GM12878 (cell line): ENCODE data around the gene SLC17A7. TPM values are rescaled to one million over a fixed set of nuclear protein-coding genes. Genes with fewer than 3 reads are reported as not detected.

Source experiments
- ATAC-seq: fragments of 200-7000 bp; cut with Tn5 transposase; 3 replicates; pipeline ENCODE4 v1.9.1; 2020; ENCODE audit warnings: mild to moderate bottlenecking, moderate library complexity
- BruUV-seq: library from RNA; stranded (reverse); fragments of 400-500 nt; replicated peaks from 2 replicates; lab custom pipeline; 2021; lab: Mats Ljungman, UMichigan
- CTCF ChIA-PET: fragments of 300-600 bp; sonication (Branson Sonifier 250); formaldehyde crosslinking; extraction: SDS; loops from one replicate; lab custom pipeline; 2021; ENCODE audit warnings: inconsistent platforms; lab: Yijun Ruan, JAX
- POLR2A ChIA-PET: fragments of 350-600 bp; formaldehyde crosslinking; extraction: SDS; loops from one replicate; lab custom pipeline; 2021; ENCODE audit warnings: inconsistent platforms; lab: Charles Lee
- RAD21 ChIA-PET: fragments of 300-600 bp; sonication (Branson Sonifier 250); formaldehyde crosslinking; loops from one replicate; lab custom pipeline; 2023; ENCODE audit warnings: antibody characterized with exemption; ENCODE audit not compliant: unreplicated experiment; lab: Charles Lee
- SMC1A ChIA-PET: fragments of 300-600 bp; sonication (Branson Sonifier 250); formaldehyde crosslinking; loops from one replicate; lab custom pipeline; 2023; ENCODE audit not compliant: unreplicated experiment, uncharacterized antibody; lab: Charles Lee
- DNase-seq: peaks from one replicate; pipeline ENCODE4 v3.0.0-alpha.2; 2011; ENCODE audit warnings: low read depth, low spot score
- FAIRE-seq: peaks from 3 replicates; lab custom pipeline; 2011; peaks lifted over from hg19 to GRCh38; lab: Jason Lieb, UNC
- H2AFZ ChIP-seq: 2 replicates; pipeline ENCODE4 v1.6.0; 2011; ENCODE audit warnings: low read depth, low read length, control low read depth; ENCODE audit not compliant: control insufficient read depth
- H3K27ac ChIP-seq: 2 replicates; pipeline ENCODE4 v1.5.1; 2011; ENCODE audit warnings: control low read depth; ENCODE audit not compliant: control insufficient read depth, insufficient read depth
- H3K27me3 ChIP-seq, 2 experiments: replicated peaks in 1 of 2; 2 replicates each; pipeline versions ENCODE4 v1.6.0 to v1.6.1; 2011; ENCODE audit warnings: low read length in 1 of 2; ENCODE audit not compliant: control insufficient read depth in 2 of 2, insufficient read depth in 2 of 2
- H3K36me3 ChIP-seq, 2 experiments: 2 replicates each; pipeline ENCODE4 v1.5.1; 2011; ENCODE audit warnings: low read length in 1 of 2; ENCODE audit not compliant: control insufficient read depth in 2 of 2, insufficient read depth in 2 of 2
- H3K4me1 ChIP-seq: 2 replicates; pipeline ENCODE4 v1.6.1; 2011; ENCODE audit warnings: mild to moderate bottlenecking, low read length, moderate library complexity, mixed read lengths; ENCODE audit not compliant: control insufficient read depth, insufficient read depth
- H3K4me2 ChIP-seq: 2 replicates; pipeline ENCODE4 v1.6.0; 2011; ENCODE audit warnings: control low read depth; ENCODE audit not compliant: control insufficient read depth, insufficient read depth
- H3K4me3 ChIP-seq: fragments of 200-600 bp; sonication (generic); 2 replicates; pipeline ENCODE4 v1.5.1; 2016
- H3K79me2 ChIP-seq: 2 replicates; pipeline ENCODE4 v1.6.0; 2011; ENCODE audit warnings: low read length; ENCODE audit not compliant: control insufficient read depth, insufficient read depth
- H3K9ac ChIP-seq: 2 replicates; pipeline ENCODE4 v1.8.0; 2011; ENCODE audit warnings: low read length, control low read depth, mixed read lengths; ENCODE audit not compliant: control insufficient read depth, insufficient read depth
- H3K9me3 ChIP-seq: replicated peaks from 3 replicates; pipeline ENCODE4 v1.5.1; 2011; ENCODE audit warnings: mild to moderate bottlenecking, low read length; ENCODE audit not compliant: control insufficient read depth, insufficient read depth
- H4K20me1 ChIP-seq: 2 replicates; pipeline ENCODE4 v1.6.0; 2011; ENCODE audit not compliant: control insufficient read depth, insufficient read depth
- CBFB ChIP-seq: IDR thresholded peaks from 2 replicates; pipeline ENCODE4 v1.6.1; 2016; ENCODE audit warnings: antibody characterized with exemption, low read depth
- DPF2 ChIP-seq: fragments of 450-650 bp; IDR thresholded peaks from 2 replicates; pipeline ENCODE4 v1.6.1; 2017; ENCODE audit warnings: mild to moderate bottlenecking
- ESRRA ChIP-seq: IDR thresholded peaks from 2 replicates; pipeline ENCODE4 v1.6.1; 2012; ENCODE audit warnings: mild to moderate bottlenecking, low read length, improper control_type of control experiment
- IKZF1 ChIP-seq: fragments of 450-650 bp; conservative IDR thresholded peaks from 2 replicates; pipeline ENCODE4 v1.6.1; 2017; ENCODE audit warnings: antibody characterized with exemption, mild to moderate bottlenecking
- NFYB ChIP-seq: IDR thresholded peaks from 2 replicates; pipeline ENCODE4 v1.6.1; 2011; ENCODE audit warnings: low read depth, mild to moderate bottlenecking, low read length, improper control_type of control experiment, moderate library complexity; ENCODE audit not compliant: insufficient read depth
- PKNOX1 ChIP-seq: fragments of 450-650 bp; IDR thresholded peaks from 2 replicates; pipeline ENCODE4 v1.6.1; 2016; ENCODE audit warnings: mild to moderate bottlenecking
- SREBF2 ChIP-seq: IDR thresholded peaks from 2 replicates; pipeline ENCODE4 v1.6.1; 2012; ENCODE audit warnings: mild to moderate bottlenecking, low read length
- SUPT20H ChIP-seq: IDR thresholded peaks from 2 replicates; pipeline ENCODE4 v1.6.1; 2011; ENCODE audit warnings: low read depth, mild to moderate bottlenecking, low read length, moderate library complexity, borderline replicate concordance; ENCODE audit not compliant: control insufficient read depth
- ZBTB11 ChIP-seq: fragments of 450-650 bp; formaldehyde crosslinking; IDR thresholded peaks from 2 replicates; pipeline ENCODE4 v1.5.0; 2022; ENCODE audit warnings: mild to moderate bottlenecking, missing genetic modification characterization
- WGBS: methylation state at CpG from one replicate; pipeline ENCODE4 v1.1.6; 2016; ENCODE audit warnings: low lambda C conversion rate; ENCODE audit not compliant: insufficient replicate concordance, insufficient coverage; ENCODE audit errors: missing lambda C conversion rate; 5-methylcytosine and 5-hydroxymethylcytosine counted together
- in situ Hi-C: fragments of 300-500 bp; cut with MboI; formaldehyde crosslinking; loops from 9 replicates; pipeline ENCODE4 v1.14.3; 2018; ENCODE audit warnings: mixed read lengths
- intact Hi-C: fragments of 100-400 bp; cut with micrococcal nuclease; formaldehyde crosslinking; loops from one replicate; pipeline ENCODE4 v1.14.2; 2022; ENCODE audit not compliant: unreplicated experiment
- polyA plus RNA-seq, 11 experiments: library from polyadenylated mRNA; depleted of rRNA in 4 of 11; unstranded in 6 of 11; stranded (reverse) in 5 of 11; fragments of >200 nt; fragmentation: Nextera tagmentation in 4 of 11; fragmentation: Illumina TruSeq in 1 of 11; extraction: Ambion mirVana in 4 of 11; extraction: Trizol in 1 of 11; gene quantifications; 1 replicate in 1 of 11; 2 replicates in 10 of 11; pipeline versions ENCODE4 v1.2.1 to v1.2.3, GENCODE V29; 2011 to 2016; ENCODE audit warnings: inconsistent platforms in 2 of 11, missing spikeins in 2 of 11, low read depth in 1 of 11
- total RNA-seq, 4 experiments: library from RNA; depleted of rRNA in 3 of 4; stranded (reverse); fragments of >200 nt in 3 of 4; fragmentation: Illumina TruSeq in 1 of 4; extraction: Trizol in 1 of 4; gene quantifications; 2 replicates each; pipeline versions ENCODE4 v1.2.1 to v1.2.3, GENCODE V29; 2013 to 2021
- TF ChIP-seq, protein P1 (sequence below): IDR thresholded peaks from 2 replicates; pipeline ENCODE4 v1.6.1; 2012; ENCODE audit warnings: improper control_type of control experiment, low read depth, low read length; ENCODE audit not compliant: insufficient replicate concordance
- TF ChIP-seq, protein P2 (sequence below): IDR thresholded peaks from 2 replicates; pipeline ENCODE4 v1.6.1; 2012; ENCODE audit warnings: low read depth, low read length, improper control_type of control experiment

SLC17A7 gene
- total and polyA plus RNA-seq, 10 of the 15 experiments (the other 5 are each of a cell fraction or from before 2014, with no cell fraction given) = 0.03 to 0.24 (median 0.06) TPM; not detected in 6

DNA sequence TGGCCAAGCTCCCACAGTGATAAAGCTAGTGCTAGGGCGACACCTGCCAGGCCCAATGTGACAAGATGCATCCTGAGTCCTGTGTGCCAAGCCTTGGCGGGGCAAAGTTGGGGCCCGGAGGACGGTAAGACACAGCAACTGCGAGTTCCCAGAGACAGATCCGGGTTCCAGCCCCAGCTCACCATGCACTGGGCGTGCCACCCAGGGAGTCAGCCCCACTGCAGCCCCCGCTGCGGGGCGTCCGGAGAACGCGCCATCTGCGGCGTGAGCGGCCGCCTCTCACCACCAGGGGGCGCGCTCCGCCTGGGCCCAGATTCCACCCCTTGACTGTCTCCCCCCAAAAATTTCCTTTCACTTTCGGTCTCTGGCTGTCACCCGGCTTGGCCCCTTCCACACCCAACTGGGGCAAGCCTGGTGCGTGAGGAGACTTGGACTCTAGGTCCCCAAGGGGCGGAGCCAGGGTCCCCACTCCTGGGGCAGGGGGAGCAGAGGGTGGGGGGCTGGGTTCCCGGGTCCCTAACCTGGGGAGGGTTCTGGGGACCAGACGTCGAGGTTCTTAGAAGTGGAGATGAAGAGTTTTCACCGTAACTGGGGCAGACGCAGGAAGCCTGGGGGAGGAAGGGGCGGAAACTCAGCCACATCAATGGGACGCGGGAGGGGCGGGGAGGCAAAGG is 32.7 kb upstream of the SLC17A7 start, which contains the start of gene FLT3LG:
Gene FLT3LG, plus strand, starts transcription at position 348 of the 674 bp plus-strand sequence. CDS start 425 bp downstream, outside the sequence.
- CTCF ChIA-PET = interaction anchor here (0.6 to 5.9 kb wide), 39 partner anchors 9 to 374 kb away, joined by 3 to 68 read pairs (median 4); partner anchors contain the start of genes ALDH16A1, CD37, NOSIP and PIH1D1
- H3K27ac ChIP-seq = peak within 1 kb of the TSS; percentile 66
- ATAC-seq = peak; percentile 66
- no peak for DNase-seq
- H3K4me3 ChIP-seq = peak within 1 kb of the TSS; percentile 82
- peak within 1 kb of the TSS; percentile 98 for H3K4me2 ChIP-seq
- H3K9ac ChIP-seq = peak within 1 kb of the TSS; percentile 61
- H2AFZ ChIP-seq = peak within 1 kb of the TSS; percentile 92
- SMC1A ChIA-PET = interaction anchor here (0.8 to 2.2 kb wide), 10 partner anchors 10 to 204 kb away, joined by 3 to 12 read pairs (median 4); partner anchors contain the start of gene PIH1D1
- in situ Hi-C loops (no loop called here), intact Hi-C loops (loop anchor here (1.0 to 5.0 kb wide), 3 partner anchors 31 to 142 kb away; no protein-coding TSS in a partner anchor)
- 2% methylated on average over 27 of the region's 33 CpGs for WGBS
- no peaks in the 10 kb centered on the region for H3K27me3 ChIP-seq
- H4K20me1 ChIP-seq = no peaks in the 10 kb centered on the region
- FAIRE-seq = no peak
- POLR2A ChIA-PET = interaction anchor here (0.6 to 6.2 kb wide), 3 partner anchors 21 to 210 kb away, joined by 3 to 81 read pairs (median 3); partner anchors contain the start of genes ALDH16A1 and PIH1D1
- RAD21 ChIA-PET = interaction anchor here (0.8 to 6.0 kb wide), 9 partner anchors 12 to 248 kb away, joined by 3 to 90 read pairs (median 5); partner anchors contain the start of genes ALDH16A1, PIH1D1 and RPL13A
- H3K4me1 ChIP-seq = peaks cover 32% of the 10 kb centered on the region
- H3K79me2 ChIP-seq = no peaks in the 10 kb centered on the region
- no peaks in the 10 kb centered on the region for H3K9me3 ChIP-seq
- H3K36me3 ChIP-seq = no peaks in the 10 kb centered on the region
- no TSS peak for BruUV-seq
- TF ChIP-seq, protein P1, sequence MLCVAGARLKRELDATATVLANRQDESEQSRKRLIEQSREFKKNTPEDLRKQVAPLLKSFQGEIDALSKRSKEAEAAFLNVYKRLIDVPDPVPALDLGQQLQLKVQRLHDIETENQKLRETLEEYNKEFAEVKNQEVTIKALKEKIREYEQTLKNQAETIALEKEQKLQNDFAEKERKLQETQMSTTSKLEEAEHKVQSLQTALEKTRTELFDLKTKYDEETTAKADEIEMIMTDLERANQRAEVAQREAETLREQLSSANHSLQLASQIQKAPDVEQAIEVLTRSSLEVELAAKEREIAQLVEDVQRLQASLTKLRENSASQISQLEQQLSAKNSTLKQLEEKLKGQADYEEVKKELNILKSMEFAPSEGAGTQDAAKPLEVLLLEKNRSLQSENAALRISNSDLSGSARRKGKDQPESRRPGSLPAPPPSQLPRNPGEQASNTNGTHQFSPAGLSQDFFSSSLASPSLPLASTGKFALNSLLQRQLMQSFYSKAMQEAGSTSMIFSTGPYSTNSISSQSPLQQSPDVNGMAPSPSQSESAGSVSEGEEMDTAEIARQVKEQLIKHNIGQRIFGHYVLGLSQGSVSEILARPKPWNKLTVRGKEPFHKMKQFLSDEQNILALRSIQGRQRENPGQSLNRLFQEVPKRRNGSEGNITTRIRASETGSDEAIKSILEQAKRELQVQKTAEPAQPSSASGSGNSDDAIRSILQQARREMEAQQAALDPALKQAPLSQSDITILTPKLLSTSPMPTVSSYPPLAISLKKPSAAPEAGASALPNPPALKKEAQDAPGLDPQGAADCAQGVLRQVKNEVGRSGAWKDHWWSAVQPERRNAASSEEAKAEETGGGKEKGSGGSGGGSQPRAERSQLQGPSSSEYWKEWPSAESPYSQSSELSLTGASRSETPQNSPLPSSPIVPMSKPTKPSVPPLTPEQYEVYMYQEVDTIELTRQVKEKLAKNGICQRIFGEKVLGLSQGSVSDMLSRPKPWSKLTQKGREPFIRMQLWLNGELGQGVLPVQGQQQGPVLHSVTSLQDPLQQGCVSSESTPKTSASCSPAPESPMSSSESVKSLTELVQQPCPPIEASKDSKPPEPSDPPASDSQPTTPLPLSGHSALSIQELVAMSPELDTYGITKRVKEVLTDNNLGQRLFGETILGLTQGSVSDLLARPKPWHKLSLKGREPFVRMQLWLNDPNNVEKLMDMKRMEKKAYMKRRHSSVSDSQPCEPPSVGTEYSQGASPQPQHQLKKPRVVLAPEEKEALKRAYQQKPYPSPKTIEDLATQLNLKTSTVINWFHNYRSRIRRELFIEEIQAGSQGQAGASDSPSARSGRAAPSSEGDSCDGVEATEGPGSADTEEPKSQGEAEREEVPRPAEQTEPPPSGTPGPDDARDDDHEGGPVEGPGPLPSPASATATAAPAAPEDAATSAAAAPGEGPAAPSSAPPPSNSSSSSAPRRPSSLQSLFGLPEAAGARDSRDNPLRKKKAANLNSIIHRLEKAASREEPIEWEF = no peak
- TF ChIP-seq DPF2 (peak; percentile 66), NFYB (no peak), CBFB (0 out of 2 replicates have a peak, but pooled peaks have one; percentile 35), ESRRA (no peak), IKZF1 (peak; percentile 76), PKNOX1 (peak; percentile 56), ZBTB11 (CRISPR knock-in tag) (no peak), SUPT20H (no peak), SREBF2 (no peak)
- TF ChIP-seq, protein P2, sequence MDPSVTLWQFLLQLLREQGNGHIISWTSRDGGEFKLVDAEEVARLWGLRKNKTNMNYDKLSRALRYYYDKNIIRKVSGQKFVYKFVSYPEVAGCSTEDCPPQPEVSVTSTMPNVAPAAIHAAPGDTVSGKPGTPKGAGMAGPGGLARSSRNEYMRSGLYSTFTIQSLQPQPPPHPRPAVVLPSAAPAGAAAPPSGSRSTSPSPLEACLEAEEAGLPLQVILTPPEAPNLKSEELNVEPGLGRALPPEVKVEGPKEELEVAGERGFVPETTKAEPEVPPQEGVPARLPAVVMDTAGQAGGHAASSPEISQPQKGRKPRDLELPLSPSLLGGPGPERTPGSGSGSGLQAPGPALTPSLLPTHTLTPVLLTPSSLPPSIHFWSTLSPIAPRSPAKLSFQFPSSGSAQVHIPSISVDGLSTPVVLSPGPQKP = no peak
